H9 (cell line): ENCODE measurements around the gene FAM13C. TPM values are rescaled to one million over a fixed set of nuclear protein-coding genes. Genes with fewer than 3 reads are reported as not detected.

Experiments used
- DNase-seq: peaks from one replicate; pipeline ENCODE4 v3.0.0-alpha.2; 2017
- H2AFZ ChIP-seq: one replicate; pipeline ENCODE4 v1.6.1; 2013; ENCODE audit warnings: mild to moderate bottlenecking, low read length, control low read depth, moderate library complexity
- H2AK5ac ChIP-seq: 2 replicates; pipeline ENCODE4 v1.6.1; 2013; ENCODE audit warnings: low read length, control low read depth, mixed read lengths; ENCODE audit not compliant: insufficient read length
- H2BK120ac ChIP-seq: one replicate; pipeline ENCODE4 v1.6.1; 2013; ENCODE audit warnings: low read depth, mild to moderate bottlenecking, low read length, control low read depth, inconsistent platforms; ENCODE audit not compliant: poor library complexity, severe bottlenecking
- H2BK12ac ChIP-seq: 2 replicates; pipeline ENCODE4 v1.6.1; 2013; ENCODE audit warnings: low read length, control low read depth, mixed read lengths, low read depth; ENCODE audit not compliant: insufficient read length
- H2BK15ac ChIP-seq: 2 replicates; pipeline ENCODE4 v1.6.1; 2013; ENCODE audit warnings: low read depth, low read length, control low read depth
- H2BK20ac ChIP-seq: one replicate; pipeline ENCODE4 v1.6.1; 2013; ENCODE audit warnings: low read depth, mild to moderate bottlenecking, low read length, control low read depth, inconsistent platforms; ENCODE audit not compliant: poor library complexity, severe bottlenecking
- H2BK5ac ChIP-seq: 2 replicates; pipeline ENCODE4 v1.6.1; 2013; ENCODE audit warnings: low read length, control low read depth, mixed read lengths; ENCODE audit not compliant: insufficient read length
- H3K14ac ChIP-seq: 2 replicates; pipeline ENCODE4 v1.6.1; 2013; ENCODE audit warnings: low read length, control low read depth; ENCODE audit not compliant: insufficient read depth
- H3K18ac ChIP-seq: 2 replicates; pipeline ENCODE4 v1.6.1; 2013; ENCODE audit warnings: low read depth, mild to moderate bottlenecking, mixed read lengths, low read length, control low read depth; ENCODE audit not compliant: insufficient read length
- H3K23ac ChIP-seq: 2 replicates; pipeline ENCODE4 v1.6.1; 2013; ENCODE audit warnings: low read length, control low read depth, mixed read lengths, low read depth; ENCODE audit not compliant: insufficient read length
- H3K23me2 ChIP-seq: 2 replicates; pipeline ENCODE4 v1.6.1; 2013; ENCODE audit warnings: low read depth, mild to moderate bottlenecking, mixed read lengths, low read length, control low read depth; ENCODE audit not compliant: insufficient read length, poor library complexity, severe bottlenecking
- H3K27ac ChIP-seq: 2 replicates; pipeline ENCODE4 v1.5.1; 2013; ENCODE audit warnings: low read length, control low read depth, mixed read lengths, low read depth; ENCODE audit not compliant: insufficient read length
- H3K27me3 ChIP-seq: 2 replicates; pipeline ENCODE4 v1.6.1; 2013; ENCODE audit warnings: low read length, control low read depth, inconsistent platforms; ENCODE audit not compliant: insufficient read depth
- H3K4ac ChIP-seq: 2 replicates; pipeline ENCODE4 v1.6.1; 2013; ENCODE audit warnings: low read depth, mild to moderate bottlenecking, control low read depth, inconsistent platforms, low read length, moderate library complexity
- H3K4me1 ChIP-seq: 2 replicates; pipeline ENCODE4 v1.6.1; 2013; ENCODE audit warnings: low read length, control low read depth, inconsistent platforms; ENCODE audit not compliant: insufficient read depth
- H3K4me2 ChIP-seq: 2 replicates; pipeline ENCODE4 v1.6.1; 2013; ENCODE audit warnings: low read length, control low read depth, mixed read lengths; ENCODE audit not compliant: insufficient read length, insufficient read depth
- H3K56ac ChIP-seq: 2 replicates; pipeline ENCODE4 v1.6.1; 2013; ENCODE audit warnings: low read depth, mild to moderate bottlenecking, mixed read lengths, low read length, control low read depth; ENCODE audit not compliant: insufficient read length
- H3K79me1 ChIP-seq: 2 replicates; pipeline ENCODE4 v1.6.1; 2013; ENCODE audit warnings: low read depth, mild to moderate bottlenecking, moderate library complexity, low read length, control low read depth, inconsistent platforms; ENCODE audit not compliant: insufficient read depth, poor library complexity, severe bottlenecking
- H3K79me2 ChIP-seq: 2 replicates; pipeline ENCODE4 v1.6.1; 2013; ENCODE audit warnings: low read length, control low read depth, inconsistent platforms; ENCODE audit not compliant: insufficient read depth
- H3K9ac ChIP-seq: 2 replicates; pipeline ENCODE4 v1.6.1; 2013; ENCODE audit warnings: low read length, control low read depth, mixed read lengths; ENCODE audit not compliant: insufficient read length; ENCODE audit errors: extremely low read depth
- H3K9me3 ChIP-seq: one replicate; pipeline ENCODE4 v1.6.1; 2013; ENCODE audit warnings: low read depth, low read length, inconsistent platforms; ENCODE audit not compliant: control insufficient read depth
- H3T11ph ChIP-seq: one replicate; pipeline ENCODE4 v1.6.1; 2013; ENCODE audit warnings: mild to moderate bottlenecking, low read length, control low read depth, inconsistent platforms
- H4K20me1 ChIP-seq: one replicate; pipeline ENCODE4 v1.6.1; 2013; ENCODE audit not compliant: control insufficient read depth, insufficient read length, insufficient read depth
- H4K5ac ChIP-seq: 2 replicates; pipeline ENCODE4 v1.6.1; 2013; ENCODE audit warnings: low read depth, mild to moderate bottlenecking, mixed read lengths, low read length, control low read depth; ENCODE audit not compliant: insufficient read length
- H4K8ac ChIP-seq: replicated peaks from 2 replicates; pipeline ENCODE4 v1.6.1; 2013; ENCODE audit warnings: low read length, control low read depth, mixed read lengths, low read depth; ENCODE audit not compliant: insufficient read length
- H4K91ac ChIP-seq: 2 replicates; pipeline ENCODE4 v1.6.1; 2013; ENCODE audit warnings: low read depth, mild to moderate bottlenecking, moderate library complexity, mixed read lengths, low read length, control low read depth; ENCODE audit not compliant: insufficient read length
- H3K27ac Mint-ChIP-seq, 3 experiments: 2 replicates in 2 of 3; 3 replicates in 1 of 3; pipeline ENCODE4 v1.8.0; 2020 to 2021; ENCODE audit warnings: mixed read lengths in 3 of 3, mild to moderate bottlenecking in 1 of 3, moderate library complexity in 1 of 3
- H3K27me3 Mint-ChIP-seq: 2 replicates; pipeline ENCODE4 v1.8.0; 2021; ENCODE audit warnings: low read depth, mild to moderate bottlenecking, moderate library complexity, mixed read lengths
- H3K36me3 Mint-ChIP-seq, 3 experiments: 2 replicates in 2 of 3; 3 replicates in 1 of 3; pipeline ENCODE4 v1.8.0; 2020 to 2021; ENCODE audit warnings: low read depth in 3 of 3, mixed read lengths in 3 of 3; ENCODE audit not compliant: insufficient read depth in 1 of 3
- H3K4me1 Mint-ChIP-seq, 2 experiments: 2 replicates each; pipeline ENCODE4 v1.8.0; 2020; ENCODE audit warnings: mixed read lengths in 2 of 2
- H3K4me3 Mint-ChIP-seq, 2 experiments: 2 replicates in 1 of 2; 3 replicates in 1 of 2; pipeline ENCODE4 v1.8.0; 2020 to 2021; ENCODE audit warnings: mild to moderate bottlenecking in 2 of 2, mixed read lengths in 2 of 2, moderate library complexity in 1 of 2
- H3K9me3 Mint-ChIP-seq, 2 experiments: 2 replicates in 1 of 2; 3 replicates in 1 of 2; pipeline ENCODE4 v1.8.0; 2020; ENCODE audit warnings: mild to moderate bottlenecking in 2 of 2, mixed read lengths in 2 of 2, moderate library complexity in 1 of 2
- WGBS: extraction: QIAGEN DNeasy Blood & Tissue Kit; methylation state at CpG from one replicate; pipeline ENCODE4 v1.1.7; 2013; ENCODE audit warnings: missing lambda C conversion rate, low lambda C conversion rate, mixed read lengths; ENCODE audit not compliant: insufficient read length; ENCODE audit errors: extremely low coverage; 5-methylcytosine and 5-hydroxymethylcytosine counted together
- total RNA-seq: library from RNA; stranded (reverse); gene quantifications from 2 replicates; pipeline ENCODE4 v1.2.1, GENCODE V29; 2021
- TF ChIP-seq, protein P1 (sequence below): fragments of 200-600 bp; sonication (generic); conservative IDR thresholded peaks from 3 replicates; pipeline ENCODE4 v1.8.0; 2021; ENCODE audit warnings: antibody characterized with exemption, mild to moderate bottlenecking

Gene FAM13C
- total RNA-seq, 1 experiment from 2014 or later: 0.31 TPM

DNA sequence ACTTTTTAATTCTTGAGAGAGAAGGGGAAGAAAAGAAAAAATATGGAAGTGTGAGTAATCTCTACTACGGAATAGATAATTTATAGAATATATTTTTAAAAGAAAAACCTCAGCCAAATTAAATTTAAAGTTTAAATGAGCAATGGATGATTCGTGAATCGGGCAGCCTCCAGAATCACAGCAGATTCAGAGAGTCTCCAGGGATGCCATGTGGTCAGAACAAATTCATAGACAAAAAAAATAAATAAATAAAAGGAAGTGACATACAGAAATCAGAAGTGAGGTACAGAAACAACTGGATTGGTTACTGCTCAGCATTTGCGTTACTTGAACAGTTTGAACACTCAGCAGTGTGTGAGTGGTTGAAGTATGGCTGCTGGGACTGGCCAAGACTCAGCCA, 132.9 kb downstream of the FAM13C start:
- H3K27me3 ChIP-seq: no peaks in the 10 kb centered on the region
- H2BK5ac ChIP-seq: no peak overlapping the region
- H4K5ac ChIP-seq: no peak overlapping the region
- no peak overlapping the region for H3K4me2 ChIP-seq
- H3K4ac ChIP-seq: no peak overlapping the region
- H3K27ac Mint-ChIP-seq: no peak overlapping the region
- H2BK12ac ChIP-seq: no peak overlapping the region
- H3K23ac ChIP-seq: no peak overlapping the region
- H2AK5ac ChIP-seq: no peak overlapping the region
- no peaks in the 10 kb centered on the region; a peak in 1 of 7 replicates for H3K36me3 Mint-ChIP-seq
- no peak overlapping the region for H3K9ac ChIP-seq
- H4K91ac ChIP-seq: no peak overlapping the region
- H2BK120ac ChIP-seq: no peak overlapping the region
- WGBS: no CpG with 5 or more reads among the region's 4 CpGs
- no peaks in the 10 kb centered on the region for H3K9me3 ChIP-seq
- no peak overlapping the region for H3K18ac ChIP-seq
- TF ChIP-seq, protein P1, sequence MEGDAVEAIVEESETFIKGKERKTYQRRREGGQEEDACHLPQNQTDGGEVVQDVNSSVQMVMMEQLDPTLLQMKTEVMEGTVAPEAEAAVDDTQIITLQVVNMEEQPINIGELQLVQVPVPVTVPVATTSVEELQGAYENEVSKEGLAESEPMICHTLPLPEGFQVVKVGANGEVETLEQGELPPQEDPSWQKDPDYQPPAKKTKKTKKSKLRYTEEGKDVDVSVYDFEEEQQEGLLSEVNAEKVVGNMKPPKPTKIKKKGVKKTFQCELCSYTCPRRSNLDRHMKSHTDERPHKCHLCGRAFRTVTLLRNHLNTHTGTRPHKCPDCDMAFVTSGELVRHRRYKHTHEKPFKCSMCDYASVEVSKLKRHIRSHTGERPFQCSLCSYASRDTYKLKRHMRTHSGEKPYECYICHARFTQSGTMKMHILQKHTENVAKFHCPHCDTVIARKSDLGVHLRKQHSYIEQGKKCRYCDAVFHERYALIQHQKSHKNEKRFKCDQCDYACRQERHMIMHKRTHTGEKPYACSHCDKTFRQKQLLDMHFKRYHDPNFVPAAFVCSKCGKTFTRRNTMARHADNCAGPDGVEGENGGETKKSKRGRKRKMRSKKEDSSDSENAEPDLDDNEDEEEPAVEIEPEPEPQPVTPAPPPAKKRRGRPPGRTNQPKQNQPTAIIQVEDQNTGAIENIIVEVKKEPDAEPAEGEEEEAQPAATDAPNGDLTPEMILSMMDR: no peak
- no peak overlapping the region for H2AFZ ChIP-seq
- no peaks in the 10 kb centered on the region for H4K20me1 ChIP-seq
- H3T11ph ChIP-seq: no peak overlapping the region
- no peak overlapping the region for H2BK20ac ChIP-seq
- H3K9me3 Mint-ChIP-seq: no peaks in the 10 kb centered on the region
- H3K27me3 Mint-ChIP-seq: no peaks in the 10 kb centered on the region
- no peaks in the 10 kb centered on the region; the same call in 1 of the 2 replicates for H3K4me1 ChIP-seq
- no peak overlapping the region for H3K27ac ChIP-seq
- no peaks in the 10 kb centered on the region for H3K79me1 ChIP-seq
- H4K8ac ChIP-seq: no peak overlapping the region
- H3K4me1 Mint-ChIP-seq: no peaks in the 10 kb centered on the region
- no peak overlapping the region for H3K4me3 Mint-ChIP-seq
- DNase-seq: no peak
- no peaks in the 10 kb centered on the region for H3K23me2 ChIP-seq
- H3K14ac ChIP-seq: no peak overlapping the region
- no peaks in the 10 kb centered on the region for H3K79me2 ChIP-seq
- H2BK15ac ChIP-seq: no peak overlapping the region
- H3K56ac ChIP-seq: no peak overlapping the region
